HG02642 (cell line): ENCODE results near the gene MMD2.

Experiments
- ATAC-seq: cut with Tn5 transposase; IDR thresholded peaks from one replicate; pipeline ENCODE4 v1.9.1; 2021; ENCODE audit warnings: mild to moderate bottlenecking; ENCODE audit not compliant: unreplicated experiment, poor library complexity

MMD2 gene

DNA sequence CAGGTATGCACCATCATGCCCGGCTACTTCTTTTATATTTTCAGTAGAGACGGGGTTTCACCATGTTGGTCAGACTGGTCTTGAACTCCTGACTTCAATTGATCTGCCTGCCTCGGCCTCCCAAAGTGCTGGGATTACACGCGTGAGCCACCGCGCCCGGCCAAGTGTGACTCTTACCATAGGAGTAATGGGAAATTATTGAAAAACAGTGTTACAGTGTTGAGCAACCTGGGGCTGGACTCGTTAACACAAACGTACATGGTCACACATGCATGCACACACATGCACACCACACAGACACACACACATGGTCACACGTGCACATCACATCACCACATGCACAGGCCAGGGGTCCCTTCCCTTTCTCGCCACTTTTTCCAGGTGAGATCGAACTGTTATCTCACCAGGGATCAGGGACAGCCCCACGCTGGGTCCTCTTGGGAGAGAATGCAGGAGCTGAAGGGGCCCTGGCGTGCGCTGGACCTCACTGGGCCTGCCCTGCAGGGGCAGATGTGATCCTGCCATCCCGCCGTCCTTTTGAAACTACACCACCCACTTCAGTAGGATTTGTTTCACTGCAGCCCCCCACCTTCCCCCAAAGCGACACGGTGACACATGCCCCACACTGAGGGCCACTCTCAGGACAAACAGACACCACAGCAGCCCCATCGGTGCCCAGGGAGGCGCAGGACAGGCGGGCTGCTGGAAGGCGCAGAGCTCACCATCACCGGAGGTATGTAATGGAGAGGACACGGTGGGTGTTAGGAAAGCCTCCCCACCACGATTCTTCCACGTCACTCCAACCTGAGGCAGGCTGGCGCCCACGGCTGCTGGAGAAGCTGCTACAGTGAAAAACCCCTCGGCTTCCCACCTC lies 85.7 kb downstream of the MMD2 start:
- ATAC-seq: no peak

DNA sequence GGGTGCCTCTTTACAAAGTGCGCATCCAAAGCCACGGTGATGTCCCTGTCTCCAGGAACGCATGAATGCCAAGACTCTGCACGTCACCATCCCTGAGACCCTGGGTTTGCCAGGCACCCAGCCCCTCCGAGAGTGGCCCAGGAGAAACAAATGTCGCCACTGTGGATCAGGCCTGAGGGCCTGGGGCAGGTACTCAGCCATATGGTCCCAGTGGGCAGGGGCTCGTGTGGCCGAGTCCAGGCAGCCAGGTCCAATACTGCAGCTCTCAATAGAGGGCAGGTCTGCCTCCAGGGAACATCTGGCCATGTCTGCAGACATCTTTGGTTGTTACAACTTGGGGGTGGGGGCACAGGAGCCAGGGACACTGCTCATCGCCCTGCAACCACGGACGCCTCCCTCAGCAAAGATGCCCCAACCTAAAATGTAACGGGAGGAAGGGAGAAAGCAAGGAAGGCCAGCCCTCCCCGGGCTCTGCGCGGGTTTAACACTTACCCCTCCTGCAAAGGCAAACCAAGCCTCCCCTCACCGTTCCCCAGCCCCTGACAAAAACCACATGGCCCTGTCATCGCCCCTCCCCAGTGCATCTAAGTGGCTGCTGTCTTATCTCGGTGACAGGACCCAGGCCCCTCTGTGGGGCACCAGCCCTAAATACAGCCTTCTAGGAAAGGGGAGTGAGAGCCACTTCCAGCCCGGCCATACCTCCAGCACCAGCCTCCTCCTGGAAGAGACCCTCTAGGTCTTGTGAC lies 86.9 kb downstream of the MMD2 start:
- no peak for ATAC-seq

DNA sequence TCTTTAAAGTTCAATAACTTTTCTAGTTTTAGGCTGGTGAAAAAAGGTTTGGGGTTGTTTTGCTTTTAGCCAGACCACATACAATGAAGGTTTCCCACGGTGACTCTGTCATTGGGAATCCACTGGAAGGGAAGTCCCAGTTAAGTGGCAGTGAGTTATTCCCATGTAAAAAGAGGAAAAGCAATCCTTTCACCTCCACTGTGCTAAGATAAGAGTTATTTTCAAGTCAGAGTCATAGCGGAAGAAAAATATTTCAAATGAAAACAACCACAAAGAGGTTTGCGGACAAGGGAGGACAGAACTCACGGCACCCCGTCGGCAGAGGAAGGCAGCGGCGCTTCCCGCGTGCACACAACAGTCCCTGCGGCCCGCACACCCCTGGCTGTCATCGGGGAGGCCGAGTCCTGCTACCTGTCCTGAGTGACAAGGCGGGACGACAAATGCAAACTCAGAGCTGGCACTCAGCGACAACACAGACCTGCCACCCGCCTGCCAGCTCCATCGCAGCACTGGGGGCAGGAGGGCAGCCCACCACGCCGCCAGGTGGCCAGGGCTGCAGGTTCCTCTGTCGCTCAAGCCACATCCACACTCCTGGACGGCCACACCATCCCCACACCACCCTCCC lies 87.8 kb downstream of the MMD2 start:
- ATAC-seq: no peak

DNA sequence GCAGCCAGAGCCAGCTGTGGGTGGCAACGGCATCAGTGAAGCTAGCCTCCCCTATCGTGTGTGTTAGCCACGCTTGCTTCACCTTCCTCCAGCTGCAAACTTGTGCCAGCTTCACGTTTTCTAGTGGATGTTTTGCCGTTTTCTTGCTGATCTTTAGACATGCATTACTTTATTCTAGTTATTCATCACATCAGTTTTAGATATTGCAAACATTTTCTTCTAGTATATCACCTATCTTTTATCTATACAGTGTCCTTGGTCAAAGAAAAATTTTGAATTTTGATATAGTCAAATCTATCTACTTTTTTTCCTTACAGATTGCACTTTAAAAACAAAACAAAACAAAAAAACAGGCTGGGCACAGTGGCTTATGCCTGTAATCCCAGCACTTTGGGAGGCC lies 90.5 kb downstream of the MMD2 start:
- no peak for ATAC-seq

DNA sequence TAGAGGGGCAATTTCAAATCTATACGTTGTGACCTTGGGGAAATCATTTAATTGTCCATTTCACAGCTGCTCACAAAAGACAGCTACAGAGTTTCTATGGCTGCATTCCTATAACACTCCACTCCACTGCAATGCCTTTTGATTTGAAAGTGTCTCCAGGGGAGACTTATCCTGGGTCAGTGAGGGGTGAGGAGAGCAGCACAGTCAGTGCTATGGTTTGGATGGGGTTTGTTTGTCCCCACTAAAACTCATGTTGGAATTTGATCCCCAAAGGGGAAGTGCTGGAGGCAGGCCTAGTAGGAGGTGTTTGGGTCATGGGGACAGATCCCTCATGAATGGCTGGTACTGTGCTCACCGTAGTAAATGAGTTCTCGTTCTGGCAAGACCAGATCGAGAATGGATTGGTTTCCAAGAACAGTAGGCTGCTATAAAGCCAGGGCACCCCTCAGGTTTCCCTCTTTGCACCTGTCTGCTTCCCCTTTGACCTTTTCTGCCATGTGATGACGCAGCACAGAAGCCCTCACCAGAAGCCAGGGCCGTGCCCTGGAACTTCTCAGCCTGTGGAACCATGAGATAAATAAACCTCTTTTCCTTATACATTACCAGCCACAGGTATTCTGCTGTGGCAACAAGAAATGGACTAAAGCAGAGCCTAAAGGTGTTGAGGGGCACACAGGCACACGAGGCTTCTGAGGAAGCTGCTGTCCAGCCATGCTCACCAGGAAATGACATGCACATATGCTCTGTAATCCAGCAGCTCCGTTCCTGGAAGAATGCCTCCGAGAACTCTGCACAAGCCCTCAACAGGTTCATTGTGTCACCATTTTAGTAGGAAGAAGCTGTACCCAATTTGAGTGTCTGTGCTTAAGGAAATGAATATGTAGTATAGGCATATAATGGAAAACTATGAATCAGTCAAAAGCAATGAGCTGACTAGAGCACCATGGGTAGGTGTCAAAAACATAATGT lies 92.2 kb downstream of the MMD2 start:
- ATAC-seq: no peak

DNA sequence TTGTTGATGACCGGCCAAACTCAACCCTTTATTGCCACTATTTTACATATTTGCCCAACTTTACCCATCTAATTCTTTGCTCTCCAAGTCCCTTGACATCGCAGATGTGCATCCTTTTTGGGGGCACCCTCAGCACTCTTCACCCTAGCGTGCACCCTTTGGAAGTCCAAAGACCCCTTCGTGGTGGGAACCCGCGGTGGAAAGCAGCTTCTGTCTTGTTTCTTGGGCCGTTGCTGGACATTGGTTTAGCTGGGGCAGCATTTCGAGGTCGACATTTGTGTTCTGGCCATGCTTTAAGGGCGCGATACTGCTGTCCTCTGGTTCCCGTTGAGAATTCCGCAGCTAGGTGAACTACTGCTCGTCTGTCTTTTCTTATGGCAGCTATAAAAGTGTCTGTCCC lies 96.8 kb downstream of the MMD2 start:
- ATAC-seq: no peak

DNA sequence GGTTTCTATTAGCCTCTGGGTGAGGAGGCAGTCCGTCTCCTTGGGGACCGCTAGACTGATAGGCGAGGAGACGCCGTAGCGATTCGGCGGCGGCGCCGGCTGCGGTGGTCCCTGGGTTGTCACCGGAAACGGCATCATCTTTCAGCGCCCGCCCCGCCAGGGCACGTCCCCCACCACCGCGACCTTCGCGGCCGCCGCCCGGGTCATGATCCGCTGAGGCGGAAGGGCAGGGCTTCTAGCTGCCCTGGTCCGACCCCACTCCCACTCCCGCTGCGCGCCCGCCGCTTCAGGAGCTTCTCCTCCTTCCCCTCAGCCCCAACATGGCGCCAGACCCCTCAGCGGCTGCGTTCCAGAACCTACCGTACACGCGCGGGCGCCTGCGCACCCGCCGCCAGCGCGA lies 97.3 kb downstream of the MMD2 start, which contains the start of gene PAPOLB:
TSS of gene PAPOLB (minus strand) at position 358 of the 400 bp plus-strand sequence. CDS start at position 138, 220 bp downstream.
- no peak for ATAC-seq

DNA sequence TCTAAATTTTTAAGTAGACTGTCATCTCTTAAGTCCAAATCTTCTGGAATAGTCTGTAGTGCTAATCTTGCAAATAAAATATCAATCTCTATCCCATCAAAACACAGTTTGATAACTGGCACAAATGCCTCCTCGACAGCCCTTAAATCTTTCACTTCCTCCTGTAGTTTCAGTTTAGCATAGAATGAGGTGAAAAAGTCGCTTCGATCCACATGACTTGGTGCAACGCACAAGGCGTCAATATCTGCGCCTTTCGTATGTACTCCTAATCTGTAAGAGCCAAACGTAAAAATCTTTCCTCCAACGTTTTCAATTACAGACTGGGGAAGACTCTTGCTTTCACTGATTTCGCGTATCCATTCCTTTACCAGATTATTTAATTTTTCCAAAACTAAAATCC lies 97.8 kb downstream of the MMD2 start:
- no peak for ATAC-seq

DNA sequence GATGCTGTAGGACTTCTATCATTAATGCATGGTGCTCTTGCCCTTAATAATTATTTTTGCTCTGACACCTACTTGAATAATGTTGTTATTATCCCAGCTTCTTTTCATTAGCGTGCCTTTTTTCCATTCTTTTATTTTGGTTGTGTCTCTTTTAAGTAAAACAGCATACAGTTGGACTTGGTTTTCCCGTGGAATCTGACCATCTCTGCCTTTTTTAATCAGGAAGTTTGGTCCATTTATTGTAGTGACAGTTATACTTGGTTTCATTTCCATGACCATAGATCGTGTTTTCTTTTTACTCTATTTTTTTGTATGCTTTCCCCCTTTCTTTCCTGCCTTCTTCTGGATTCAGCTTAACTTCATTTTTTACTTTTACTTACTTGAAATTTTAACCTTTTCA lies 101.8 kb downstream of the MMD2 start:
- no peak for ATAC-seq

DNA sequence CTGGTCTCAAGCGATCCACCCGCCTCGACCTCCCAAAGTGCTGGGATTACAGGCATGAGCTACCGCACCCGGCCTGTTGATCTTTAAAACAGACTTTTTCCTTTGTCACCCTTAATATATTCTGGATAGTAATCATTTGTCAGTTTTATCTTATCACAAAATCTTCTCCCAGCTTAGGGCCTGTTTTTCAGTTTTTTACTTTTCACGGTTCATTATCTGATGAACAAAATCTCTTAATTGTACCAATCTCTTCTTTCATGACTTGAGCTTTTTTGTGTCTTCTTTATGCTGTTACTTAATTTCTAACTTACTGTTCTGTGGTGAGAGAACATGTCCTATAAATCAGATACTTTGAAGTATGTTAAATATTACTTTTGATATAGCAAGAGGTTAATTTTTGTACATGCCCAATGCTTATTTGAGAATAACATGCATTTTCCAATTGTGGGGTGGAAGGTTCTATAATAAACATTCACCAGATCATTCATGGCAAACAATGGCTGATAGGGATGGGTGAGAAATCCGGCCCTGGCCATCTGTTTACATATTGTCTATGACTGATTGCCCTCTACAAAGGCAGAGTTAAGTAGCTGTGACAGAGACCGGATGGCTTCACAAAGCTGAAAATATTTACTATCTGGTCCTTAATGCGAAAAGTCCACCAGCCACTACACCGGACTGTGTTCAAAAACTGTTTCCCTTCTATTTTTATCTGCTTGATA lies 102.5 kb downstream of the MMD2 start:
- ATAC-seq: no peak
